ENCODE results near the gene DCDC2B. TPM values are rescaled to one million over a fixed set of nuclear protein-coding genes. Genes with fewer than 3 reads are reported as not detected.

Gene DCDC2B
- total RNA-seq, 1 donor from 2014 or later: not detected

DNA sequence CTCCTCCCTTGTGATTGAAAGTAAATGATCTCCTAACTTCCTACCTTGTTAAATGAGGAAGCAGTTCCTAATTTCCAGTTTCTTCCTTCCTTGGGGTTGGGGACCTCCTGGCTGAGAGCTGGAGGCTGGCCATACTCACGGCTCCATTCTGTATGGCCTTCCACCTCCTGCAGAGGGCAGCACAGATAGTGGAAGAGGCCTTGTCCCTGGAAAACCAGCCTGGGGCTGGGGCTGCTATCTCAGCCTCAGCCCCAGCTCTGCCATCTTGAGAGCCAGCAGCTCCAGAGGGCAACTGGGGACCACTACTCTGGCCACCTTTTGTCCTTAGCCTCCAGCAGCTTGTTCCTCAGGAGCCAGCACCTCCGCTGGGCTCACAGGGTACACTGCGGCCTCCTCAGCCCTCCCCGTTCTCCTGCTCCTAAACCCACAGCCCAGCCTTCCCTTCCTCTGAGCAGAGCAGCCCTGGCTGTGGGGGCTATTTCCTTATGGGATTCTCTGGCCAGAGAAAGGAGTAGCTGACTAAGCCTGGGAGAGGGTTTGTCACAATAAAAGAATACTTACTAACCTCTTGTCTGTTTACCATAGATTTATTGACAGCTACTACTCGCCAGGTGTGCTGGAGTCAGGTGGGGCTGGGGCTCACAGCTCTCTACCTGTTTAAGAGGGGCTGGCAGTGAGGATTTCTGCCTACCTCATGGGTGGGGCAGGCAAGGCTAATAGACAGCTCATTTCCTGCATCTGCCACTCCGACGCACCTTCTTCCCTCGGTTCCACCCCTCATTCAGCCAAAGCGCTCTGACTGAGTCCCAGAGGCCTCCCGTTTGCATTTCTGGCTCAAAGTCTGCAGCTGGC lies 7.0 kb downstream of the DCDC2B start:
- Mint-ChIP-seq H3K27me3 (ENCODE audit: unreplicated experiment) (peaks cover 3% of the 10 kb centered on the region), H3K4me3 (ENCODE audit: unreplicated experiment) (peak overlapping the region; percentile 38), H3K4me1 (ENCODE audit: low read depth, unreplicated experiment) (peaks cover under 1% of the 10 kb centered on the region), H3K9me3 (ENCODE audit: unreplicated experiment) (peaks cover 3% of the 10 kb centered on the region), H3K36me3 (ENCODE audit: unreplicated experiment) (peaks cover 7% of the 10 kb centered on the region), H3K27ac (ENCODE audit: unreplicated experiment) (no peak overlapping the region)
- DNase-seq: peak; percentile 82
- TF ChIP-seq, protein P1, sequence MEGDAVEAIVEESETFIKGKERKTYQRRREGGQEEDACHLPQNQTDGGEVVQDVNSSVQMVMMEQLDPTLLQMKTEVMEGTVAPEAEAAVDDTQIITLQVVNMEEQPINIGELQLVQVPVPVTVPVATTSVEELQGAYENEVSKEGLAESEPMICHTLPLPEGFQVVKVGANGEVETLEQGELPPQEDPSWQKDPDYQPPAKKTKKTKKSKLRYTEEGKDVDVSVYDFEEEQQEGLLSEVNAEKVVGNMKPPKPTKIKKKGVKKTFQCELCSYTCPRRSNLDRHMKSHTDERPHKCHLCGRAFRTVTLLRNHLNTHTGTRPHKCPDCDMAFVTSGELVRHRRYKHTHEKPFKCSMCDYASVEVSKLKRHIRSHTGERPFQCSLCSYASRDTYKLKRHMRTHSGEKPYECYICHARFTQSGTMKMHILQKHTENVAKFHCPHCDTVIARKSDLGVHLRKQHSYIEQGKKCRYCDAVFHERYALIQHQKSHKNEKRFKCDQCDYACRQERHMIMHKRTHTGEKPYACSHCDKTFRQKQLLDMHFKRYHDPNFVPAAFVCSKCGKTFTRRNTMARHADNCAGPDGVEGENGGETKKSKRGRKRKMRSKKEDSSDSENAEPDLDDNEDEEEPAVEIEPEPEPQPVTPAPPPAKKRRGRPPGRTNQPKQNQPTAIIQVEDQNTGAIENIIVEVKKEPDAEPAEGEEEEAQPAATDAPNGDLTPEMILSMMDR (IDR thresholded peaks at IDR 0.05; ENCODE audit: partially characterized antibody, unreplicated experiment): peak; percentile 70

DNA sequence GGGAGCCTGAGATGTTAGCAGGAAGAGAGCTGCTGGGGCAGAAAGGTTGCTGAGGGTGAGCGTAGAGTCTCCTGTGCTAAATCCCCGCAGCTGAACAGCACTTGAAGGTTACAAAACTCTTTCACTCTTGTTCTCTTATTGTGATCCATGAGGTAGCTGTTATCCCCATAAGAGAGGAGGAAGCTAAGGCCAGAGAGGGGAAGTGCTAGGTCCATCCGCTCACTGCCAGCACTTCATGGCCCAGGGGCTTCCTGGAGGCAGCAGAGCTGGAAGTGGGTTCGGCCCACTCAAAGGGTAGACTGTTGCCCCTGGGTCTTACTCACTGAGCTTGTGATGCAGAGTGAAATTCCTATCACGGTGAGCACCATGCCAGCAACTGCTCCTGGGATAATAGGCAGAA lies 7.7 kb downstream of the DCDC2B start:
- peaks cover 3% of the 10 kb centered on the region for H3K27me3 Mint-ChIP-seq (ENCODE audit: unreplicated experiment)
- H3K4me1 Mint-ChIP-seq (ENCODE audit: low read depth, unreplicated experiment): peaks cover 2% of the 10 kb centered on the region
- peaks cover 7% of the 10 kb centered on the region for H3K36me3 Mint-ChIP-seq (ENCODE audit: unreplicated experiment)
- H3K4me3 Mint-ChIP-seq (ENCODE audit: unreplicated experiment): no peak overlapping the region
- peaks cover under 1% of the 10 kb centered on the region for H3K9me3 Mint-ChIP-seq (ENCODE audit: unreplicated experiment)
- H3K27ac Mint-ChIP-seq (ENCODE audit: unreplicated experiment): no peak overlapping the region
- TF ChIP-seq, protein P1 (IDR thresholded peaks at IDR 0.05; ENCODE audit: partially characterized antibody, unreplicated experiment): no peak
- no peak for DNase-seq

DNA sequence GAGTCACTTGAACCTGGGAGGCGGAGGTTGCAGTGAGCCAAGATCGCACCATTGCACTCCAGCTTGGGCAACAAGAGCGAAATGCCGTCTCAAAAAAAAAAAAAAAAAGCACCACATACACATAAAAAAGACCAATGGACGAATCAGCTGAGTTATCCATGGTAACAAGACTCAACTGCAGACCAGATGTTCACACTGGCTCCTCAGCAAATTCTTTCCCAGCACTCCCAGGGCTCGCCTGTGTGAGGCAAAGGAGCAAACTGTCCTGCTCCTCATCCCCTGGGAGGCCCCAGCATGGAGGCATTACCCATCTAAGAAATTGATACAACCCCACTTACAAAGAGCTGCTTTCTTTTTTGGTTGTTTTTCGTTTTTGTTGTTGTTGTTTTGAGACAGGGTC lies 10.1 kb downstream of the DCDC2B start:
- Mint-ChIP-seq H3K27ac (ENCODE audit: unreplicated experiment) (no peak overlapping the region), H3K4me3 (ENCODE audit: unreplicated experiment) (no peak overlapping the region), H3K36me3 (ENCODE audit: unreplicated experiment) (peaks cover 7% of the 10 kb centered on the region), H3K9me3 (ENCODE audit: unreplicated experiment) (peaks cover 3% of the 10 kb centered on the region), H3K4me1 (ENCODE audit: low read depth, unreplicated experiment) (peaks cover 2% of the 10 kb centered on the region), H3K27me3 (ENCODE audit: unreplicated experiment) (peaks cover 4% of the 10 kb centered on the region)
- TF ChIP-seq, protein P1 (IDR thresholded peaks at IDR 0.05; ENCODE audit: partially characterized antibody, unreplicated experiment): no peak
- no peak for DNase-seq

DNA sequence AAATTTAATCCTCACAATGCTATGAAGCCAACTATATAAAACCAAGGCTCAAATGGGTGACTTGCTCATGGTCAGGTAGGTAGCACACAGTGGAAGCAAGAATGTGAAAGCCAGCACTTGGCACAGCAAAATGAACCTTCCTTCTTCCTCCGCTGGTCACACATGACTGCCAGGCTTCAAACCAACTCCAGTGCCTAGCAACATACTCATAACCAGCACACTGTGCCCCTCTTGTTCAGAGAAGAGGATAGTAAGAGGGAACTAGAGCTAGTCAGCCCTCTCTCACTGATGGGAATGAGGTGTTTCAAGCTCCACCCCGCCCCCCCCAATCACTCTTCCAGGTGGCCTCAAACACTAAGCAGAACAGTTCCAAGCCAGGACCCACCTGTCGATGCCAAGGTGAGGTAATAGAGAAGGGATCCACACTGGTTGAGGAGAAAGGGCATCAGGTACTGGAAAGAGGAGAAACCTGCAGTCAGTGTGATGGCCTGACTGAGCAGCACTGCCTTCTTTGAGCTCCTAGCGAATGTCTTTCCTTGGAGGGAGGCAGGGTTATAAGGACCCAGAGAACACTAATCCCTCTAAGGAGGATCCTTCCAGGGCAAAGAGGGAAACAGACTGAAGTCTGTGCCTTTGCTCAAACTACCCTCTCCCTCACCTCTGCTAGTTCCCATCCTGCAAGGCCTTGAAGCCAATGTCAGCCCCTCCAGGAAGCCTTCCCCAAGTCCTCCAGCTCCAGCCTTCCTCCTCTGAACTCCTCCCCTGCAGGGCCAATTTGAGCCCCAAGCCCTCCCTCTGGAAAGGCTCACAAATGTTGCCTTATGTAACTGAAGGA lies 12.1 kb downstream of the DCDC2B start:
- DNase-seq: no peak
- H3K27me3 Mint-ChIP-seq (ENCODE audit: unreplicated experiment): peaks cover 4% of the 10 kb centered on the region
- TF ChIP-seq, protein P1 (IDR thresholded peaks at IDR 0.05; ENCODE audit: partially characterized antibody, unreplicated experiment): no peak
- H3K9me3 Mint-ChIP-seq (ENCODE audit: unreplicated experiment): peaks cover 4% of the 10 kb centered on the region
- H3K4me1 Mint-ChIP-seq (ENCODE audit: low read depth, unreplicated experiment): peaks cover 2% of the 10 kb centered on the region
- H3K27ac Mint-ChIP-seq (ENCODE audit: unreplicated experiment): no peak overlapping the region
- H3K4me3 Mint-ChIP-seq (ENCODE audit: unreplicated experiment): peak overlapping the region; percentile 97
- H3K36me3 Mint-ChIP-seq (ENCODE audit: unreplicated experiment): peaks cover 7% of the 10 kb centered on the region
